NCI-H2107 treated with DMSO at 0.1 percent for 48 hours (cell line): Measurements from ENCODE around the gene TRAPPC3L.

Experiments
- DNase-seq: peaks from one replicate; lab custom pipeline; 2025; ENCODE audit not compliant: unreplicated experiment; lab: John Stamatoyannopoulos, UW

Gene TRAPPC3L

DNA sequence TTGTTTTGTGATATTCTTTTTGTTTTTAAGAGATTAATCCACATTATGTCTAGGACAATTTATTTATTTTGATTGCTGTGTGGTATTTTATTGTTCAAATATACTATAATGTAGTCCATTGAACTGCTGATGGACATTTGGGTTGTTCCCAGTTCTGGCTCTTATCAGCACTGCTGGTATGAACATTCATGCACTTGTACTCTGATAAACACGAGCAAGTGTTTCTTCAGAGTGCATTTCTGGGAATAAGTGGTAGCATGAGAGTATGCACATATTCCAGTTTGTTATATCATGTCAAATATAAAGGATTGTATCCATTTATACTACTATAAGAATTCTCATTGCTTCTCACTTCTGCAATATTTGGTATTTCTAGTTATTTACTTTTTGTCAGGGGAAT, 77.2 kb downstream of the TRAPPC3L start:
- DNase-seq: no peak

DNA sequence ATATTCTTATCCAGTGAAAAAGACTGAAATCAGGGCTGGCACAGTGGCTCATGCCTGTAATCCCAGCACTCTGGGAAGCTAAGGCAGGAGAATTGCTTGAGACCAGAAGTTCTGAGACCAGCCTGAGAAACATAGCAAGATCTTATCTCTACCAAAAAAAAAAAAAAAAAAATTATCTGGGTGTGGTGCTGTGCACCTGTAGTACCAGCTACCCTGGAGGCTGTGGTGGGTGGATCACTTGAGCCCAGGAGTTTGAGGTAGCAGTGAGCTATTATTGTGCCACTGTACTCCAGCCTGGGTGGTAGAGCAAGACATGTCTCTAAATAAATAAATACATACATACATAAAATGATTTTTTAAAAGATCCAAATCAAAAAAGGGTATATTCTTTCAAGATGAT, 78.0 kb downstream of the TRAPPC3L start:
- DNase-seq: no peak

DNA sequence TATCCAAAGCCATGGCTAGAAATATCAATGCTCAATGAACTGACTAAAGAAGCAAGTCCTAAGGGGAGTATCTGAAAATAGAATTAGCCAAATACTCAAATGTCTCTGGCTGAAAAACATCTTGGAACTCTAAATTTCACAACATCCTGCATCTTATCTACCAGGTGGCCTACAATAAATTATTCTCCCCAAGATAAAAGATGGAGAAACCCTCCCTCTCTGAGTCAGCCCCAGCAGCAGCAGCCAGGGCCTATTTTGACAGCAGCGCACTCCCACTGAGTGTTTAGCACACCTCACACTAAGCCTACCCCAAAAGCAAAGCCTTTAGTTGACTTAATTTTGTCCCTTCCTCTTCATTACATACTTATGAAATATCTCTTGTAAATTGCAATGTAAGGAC, 78.4 kb downstream of the TRAPPC3L start:
- DNase-seq: no peak

DNA sequence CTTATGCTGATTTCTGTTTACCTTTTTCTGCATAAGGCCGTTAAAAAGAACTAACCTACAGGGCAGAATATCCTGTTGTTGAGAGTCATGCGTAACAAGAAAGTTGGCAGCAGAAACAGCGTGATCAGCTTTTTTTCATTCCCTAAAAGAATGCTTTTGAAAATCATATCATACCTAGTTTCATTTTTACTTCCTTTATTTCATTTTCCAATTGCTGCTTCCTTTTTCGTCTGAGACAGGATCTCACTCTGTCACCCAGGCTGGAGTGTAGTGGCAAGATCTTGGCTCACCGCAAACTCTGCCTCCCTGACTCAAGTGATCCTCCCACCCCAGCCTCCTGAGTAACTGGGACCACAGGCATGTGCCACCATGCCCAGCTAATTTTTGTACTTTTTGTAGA, 80.2 kb downstream of the TRAPPC3L start:
- no peak for DNase-seq

DNA sequence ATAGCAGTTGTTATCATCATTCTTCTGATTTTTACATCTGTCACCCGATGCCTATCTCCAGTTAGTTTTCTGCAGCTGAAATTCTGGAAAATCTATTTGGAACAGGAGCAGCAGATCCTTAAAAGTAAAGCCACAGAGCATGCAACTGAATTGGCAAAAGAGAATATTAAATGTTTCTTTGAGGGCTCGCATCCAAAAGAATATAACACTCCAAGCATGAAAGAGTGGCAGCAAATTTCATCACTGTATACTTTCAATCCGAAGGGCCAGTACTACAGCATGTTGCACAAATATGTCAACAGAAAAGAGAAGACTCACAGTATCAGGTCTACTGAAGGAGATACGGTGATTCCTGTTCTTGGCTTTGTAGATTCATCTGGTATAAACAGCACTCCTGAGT, 82.2 kb downstream of the TRAPPC3L start:
- no peak for DNase-seq

DNA sequence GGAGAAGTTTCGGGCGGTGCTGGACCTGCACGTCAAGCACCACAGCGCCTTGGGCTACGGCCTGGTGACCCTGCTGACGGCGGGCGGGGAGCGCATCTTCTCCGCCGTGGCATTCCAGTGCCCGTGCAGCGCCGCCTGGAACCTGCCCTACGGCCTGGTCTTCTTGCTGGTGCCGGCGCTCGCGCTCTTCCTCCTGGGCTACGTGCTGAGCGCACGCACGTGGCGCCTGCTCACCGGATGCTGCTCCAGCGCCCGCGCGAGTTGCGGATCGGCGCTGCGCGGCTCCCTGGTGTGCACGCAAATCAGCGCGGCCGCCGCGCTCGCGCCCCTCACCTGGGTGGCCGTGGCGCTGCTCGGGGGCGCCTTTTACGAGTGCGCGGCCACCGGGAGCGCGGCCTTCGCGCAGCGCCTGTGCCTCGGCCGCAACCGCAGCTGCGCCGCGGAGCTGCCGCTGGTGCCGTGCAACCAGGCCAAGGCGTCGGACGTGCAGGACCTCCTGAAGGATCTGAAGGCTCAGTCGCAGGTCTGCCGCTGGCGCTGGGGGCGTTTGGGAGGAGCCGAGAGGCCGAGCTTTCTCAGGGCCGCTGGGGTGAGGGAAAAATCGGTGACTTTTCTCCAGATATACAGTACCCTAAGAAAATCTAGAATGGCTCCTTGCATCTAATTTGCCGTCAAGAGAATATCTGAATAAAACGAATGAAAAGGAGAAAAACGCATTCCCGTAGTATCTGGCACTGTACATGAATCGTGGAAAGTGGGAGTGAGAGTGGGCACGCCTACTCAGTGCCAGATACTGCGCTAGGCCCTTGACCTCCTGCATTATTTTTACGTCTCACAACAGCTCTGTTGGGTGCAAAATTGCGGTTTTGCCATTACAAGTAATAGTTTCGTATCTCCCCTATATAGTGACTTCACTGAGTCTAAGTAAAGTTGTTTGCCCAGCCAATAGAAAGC, 83.3 kb downstream of the TRAPPC3L start:
- DNase-seq: no peak

DNA sequence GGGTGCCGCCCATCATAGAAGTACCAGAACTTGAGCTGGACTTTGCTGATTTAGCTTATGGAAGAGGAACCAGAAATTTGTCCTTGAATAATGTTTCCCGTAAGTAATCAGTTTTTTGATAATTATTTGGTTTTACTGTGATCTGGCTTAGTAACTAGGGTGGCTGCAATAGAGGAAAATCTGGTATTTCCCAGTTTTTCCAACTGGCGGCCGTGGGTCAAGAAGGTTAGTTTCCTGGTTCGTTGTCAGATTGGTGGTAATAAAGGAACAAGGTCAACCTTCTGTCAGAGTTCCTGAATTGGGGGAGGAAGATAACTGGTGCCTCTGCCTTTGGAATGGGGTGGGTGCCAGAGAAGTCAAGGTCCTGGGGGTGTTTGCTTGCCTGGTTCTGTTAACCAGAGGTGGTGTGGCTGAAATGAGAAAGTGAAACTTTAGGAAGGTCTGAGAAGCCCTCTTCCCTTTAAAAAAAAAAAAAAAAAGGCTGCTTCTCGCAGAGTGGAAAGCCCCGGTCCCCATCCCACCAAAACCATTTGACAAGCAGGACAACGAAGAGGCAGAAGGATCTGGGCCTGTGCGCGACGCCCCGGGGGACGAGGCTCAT, 84.1 kb downstream of the TRAPPC3L start, which contains the start of gene CALHM6:
Gene CALHM6 (plus strand): TSS at position 45 of the 601 bp plus-strand sequence. CDS start 555 bp downstream, at position 600.
- no peak for DNase-seq

DNA sequence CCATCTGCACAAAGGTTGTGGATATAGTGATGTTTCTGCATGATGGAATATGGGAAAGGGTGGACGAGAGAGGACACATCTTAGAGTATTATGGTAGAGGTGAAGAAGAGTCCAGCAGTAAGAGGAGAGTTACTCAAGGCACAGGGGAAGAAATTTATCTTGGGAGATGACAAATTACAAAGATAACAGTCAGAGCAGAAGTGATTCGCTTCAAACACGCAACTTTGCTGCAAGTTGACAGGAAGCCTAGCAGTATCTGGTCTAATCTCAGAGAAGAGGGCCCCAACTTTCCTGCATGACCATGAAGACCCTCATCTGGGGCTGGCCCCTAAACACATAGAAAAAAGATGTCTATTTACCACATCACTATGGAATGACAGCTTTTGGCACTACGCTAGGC, 85.6 kb downstream of the TRAPPC3L start:
- DNase-seq: no peak

DNA sequence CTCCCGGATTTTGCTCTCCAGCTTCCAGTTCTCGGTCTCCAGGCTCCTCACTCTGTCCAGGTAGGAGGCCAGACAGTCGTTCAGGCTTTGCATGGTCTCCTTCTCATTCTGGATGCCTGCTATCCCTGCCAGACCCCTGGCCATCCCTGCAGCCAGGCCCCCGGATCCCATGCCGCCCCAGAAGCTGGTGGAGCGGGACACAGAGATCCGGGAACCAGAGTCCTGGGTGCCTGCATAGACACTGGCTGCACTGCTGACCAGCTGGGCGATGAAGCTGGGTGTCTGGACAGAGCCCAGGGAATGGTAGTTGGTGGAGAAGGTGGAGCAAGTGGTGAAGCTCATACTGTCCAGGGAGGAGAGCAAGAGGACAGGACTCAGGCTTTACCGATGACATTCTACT, 87.2 kb downstream of the TRAPPC3L start:
- no peak for DNase-seq

DNA sequence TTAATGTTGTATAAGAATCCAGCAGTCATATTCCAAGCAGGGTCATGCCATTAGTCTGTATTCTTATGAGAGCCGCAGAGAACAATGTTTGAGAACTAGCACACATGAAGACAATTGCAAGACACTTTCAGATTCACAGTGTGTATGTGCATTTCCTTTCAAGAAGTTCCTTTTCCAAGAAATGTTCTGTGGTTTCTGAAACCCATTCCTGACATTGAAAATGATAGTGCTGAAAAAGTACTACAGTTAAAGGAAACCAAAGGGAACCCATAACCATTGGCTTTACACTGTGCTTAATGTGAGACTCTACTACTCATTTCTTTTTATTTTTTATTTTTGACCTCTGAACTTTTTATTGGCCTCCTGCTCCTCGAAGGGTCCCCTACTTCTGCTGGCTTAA, 88.6 kb downstream of the TRAPPC3L start:
- no peak for DNase-seq

DNA sequence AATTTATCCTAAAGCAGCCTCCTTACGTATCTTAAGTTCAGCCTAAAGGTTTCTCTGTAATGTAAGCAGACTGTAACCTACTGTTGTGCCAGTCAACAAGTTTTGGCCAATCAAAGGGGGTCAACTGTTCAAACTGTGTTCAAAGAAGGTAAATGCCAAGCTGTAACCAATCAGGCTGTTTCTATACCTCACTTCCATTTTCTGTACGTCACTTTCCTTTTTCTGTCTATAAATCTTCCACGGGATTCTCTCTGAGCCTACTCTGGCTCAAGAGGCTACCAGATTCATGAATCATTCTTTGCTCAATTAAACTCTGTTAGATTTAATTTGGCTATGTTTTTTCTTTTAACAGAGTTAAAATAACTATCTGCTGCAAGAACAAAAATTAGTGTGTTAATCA, 89.4 kb downstream of the TRAPPC3L start:
- no peak for DNase-seq

DNA sequence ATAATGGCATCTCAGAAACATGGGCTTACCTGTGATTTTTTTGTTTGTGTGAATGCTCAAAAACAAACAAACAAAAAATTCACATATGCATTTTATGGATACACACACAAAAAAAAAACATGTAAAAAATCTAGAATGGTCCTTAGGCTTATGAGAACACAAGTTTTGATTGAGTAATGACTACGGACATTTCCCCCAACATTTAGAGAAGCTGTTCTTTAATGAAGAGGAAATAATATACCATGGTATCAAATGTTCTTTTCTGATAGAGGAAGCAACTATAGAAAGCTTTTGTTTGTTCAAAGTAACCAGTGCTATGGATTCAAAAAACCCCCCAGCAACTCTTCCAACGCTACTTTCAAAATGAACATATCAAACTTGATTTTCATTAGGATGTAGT, 93.0 kb downstream of the TRAPPC3L start:
- no peak for DNase-seq

DNA sequence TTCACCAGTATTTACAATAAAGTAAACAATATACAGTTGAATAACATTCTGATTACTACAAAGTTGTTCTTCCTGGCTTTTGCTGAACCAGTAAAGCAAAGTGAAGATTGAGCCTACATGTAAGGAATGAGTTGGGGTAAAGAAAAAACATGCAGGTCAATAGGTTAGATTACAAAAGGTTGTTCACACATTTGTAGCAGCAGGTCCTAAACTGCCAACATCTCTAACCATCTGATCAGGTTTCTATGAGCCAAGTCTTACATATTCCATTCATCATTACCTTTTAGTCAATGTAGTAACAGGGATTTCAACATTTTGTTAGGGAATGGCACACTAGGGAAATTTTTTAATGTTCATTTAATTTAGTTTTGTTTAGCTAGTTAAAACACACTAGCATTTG, 93.6 kb downstream of the TRAPPC3L start:
- DNase-seq: no peak

DNA sequence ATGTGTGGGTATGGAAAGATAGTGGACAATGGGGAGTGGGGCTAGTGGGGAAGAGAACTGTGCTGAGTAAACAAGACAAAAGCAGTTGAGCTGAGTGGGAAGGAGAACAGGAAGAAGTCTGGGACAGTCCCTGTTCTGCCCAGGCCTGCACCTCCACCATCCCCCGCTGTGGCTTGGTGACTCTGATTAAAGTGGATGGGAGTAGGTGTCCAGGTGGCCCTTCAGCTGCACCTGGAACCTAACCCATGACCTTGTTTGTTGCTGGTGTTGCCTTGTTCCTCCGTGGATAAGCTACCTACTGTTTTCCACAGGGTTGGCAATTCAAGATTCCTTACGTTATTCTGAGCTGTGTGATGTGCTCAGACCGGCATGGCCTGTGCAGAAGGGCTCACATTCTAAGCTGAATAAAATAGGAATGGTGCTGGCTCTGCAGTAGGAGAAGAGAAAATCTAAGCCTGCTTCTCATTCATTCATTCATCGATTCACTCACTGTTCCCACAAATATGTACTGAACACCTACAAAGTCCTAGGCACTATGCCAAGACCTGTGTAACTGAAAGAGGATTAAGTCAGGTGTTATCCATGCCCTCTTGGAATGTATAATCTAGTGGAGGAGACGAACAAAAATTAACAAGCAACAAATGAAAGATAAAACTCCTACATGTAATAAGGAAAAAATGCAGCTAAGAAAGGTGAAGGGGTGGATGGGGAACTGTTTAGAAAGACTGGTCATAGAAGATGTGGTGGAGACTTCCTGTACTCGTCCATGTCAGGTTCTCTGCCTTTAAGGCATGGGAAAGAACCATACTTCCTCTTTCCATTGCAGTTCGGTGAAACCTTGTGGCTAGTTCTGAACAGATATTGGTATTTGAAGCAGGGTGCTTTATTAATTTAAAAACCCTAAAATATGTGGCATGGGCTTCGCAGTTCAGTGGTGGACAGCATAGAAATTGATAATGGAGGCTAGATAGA, 94.4 kb downstream of the TRAPPC3L start:
- no peak for DNase-seq

DNA sequence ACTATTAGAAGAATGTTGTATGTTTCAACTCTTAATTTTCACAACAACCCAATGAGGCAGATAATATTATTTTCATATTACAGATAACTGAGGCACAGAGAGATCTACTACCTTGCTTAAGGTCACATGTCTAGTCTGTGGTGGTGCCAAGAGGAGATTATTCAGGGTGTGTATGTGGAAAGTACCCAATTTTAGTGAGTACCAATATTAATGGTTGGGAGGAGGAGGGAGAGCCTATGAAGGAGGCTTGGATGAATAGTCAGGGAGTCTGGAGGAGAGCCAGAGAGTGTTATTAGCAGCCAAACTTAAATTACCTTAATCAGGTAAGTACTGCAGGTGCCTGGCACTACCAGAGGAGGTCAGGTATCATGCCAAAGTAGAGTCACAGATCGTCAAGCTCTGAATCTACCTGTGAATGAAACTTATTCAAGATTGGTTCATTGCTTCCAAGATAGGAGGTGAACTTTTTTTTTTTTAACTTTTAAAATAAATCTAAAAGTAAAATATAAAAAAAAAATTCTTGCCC, 95.2 kb downstream of the TRAPPC3L start:
- DNase-seq: peak; percentile 11

DNA sequence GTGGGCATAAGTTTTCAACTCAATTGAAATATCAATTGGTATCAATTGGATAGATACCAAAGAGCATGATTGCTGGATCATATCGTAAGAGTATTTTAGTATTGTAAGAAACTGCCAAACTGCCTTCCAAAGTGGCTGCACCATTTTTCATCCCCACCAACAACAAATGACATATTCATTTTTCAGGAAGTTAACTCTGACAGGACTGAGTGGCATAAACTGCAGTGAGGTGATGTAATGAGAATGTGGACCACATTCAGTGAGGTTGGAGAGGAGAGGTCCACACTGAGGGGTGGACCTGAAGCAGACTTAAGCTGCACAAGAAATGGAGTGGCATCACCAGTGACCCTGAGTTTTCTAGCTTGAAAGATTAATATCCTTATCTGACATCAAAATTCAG, 95.9 kb downstream of the TRAPPC3L start:
- no peak for DNase-seq

DNA sequence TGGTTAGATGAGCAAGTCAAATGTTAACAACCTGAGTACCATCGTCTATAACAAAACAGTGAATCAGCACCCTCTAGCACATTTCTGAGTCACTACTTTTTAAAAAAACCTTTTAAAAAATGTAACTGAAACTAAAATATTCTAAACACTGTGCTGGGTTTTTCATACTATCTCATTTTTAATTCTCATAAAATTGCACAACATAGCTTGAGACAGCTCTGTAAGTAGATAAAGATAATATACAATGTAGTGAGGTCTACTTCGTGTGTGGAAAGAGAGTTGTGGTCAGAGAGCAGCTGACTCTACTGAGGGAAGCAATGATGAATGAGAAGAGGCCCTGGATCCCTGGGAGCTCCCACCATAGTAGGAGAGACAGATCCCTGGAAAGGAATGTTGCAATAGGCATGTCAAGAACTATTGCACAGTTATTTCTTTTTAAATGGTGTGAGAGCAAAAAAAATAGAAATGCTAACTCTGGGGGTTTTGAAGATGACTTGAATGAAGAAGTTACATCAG, 97.9 kb downstream of the TRAPPC3L start:
- DNase-seq: no peak

DNA sequence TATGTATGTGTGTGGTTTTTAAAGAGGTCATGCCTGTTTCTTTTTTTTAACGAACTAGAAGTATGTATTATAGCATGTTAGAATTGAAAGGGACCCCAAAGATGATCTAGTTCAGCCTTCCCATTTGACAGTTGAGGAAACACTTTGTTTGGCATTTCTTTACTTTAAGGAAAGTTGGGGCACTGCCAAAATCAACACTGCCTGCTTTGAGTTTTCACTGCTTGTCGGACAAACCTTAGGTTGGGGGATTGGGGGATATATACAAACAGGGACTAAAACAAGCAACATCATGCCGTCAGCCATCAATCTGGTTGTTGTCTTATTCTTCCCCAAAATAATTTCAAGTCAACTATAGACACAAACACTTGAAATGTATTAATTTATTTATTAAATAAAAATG, 98.4 kb downstream of the TRAPPC3L start:
- DNase-seq: no peak

DNA sequence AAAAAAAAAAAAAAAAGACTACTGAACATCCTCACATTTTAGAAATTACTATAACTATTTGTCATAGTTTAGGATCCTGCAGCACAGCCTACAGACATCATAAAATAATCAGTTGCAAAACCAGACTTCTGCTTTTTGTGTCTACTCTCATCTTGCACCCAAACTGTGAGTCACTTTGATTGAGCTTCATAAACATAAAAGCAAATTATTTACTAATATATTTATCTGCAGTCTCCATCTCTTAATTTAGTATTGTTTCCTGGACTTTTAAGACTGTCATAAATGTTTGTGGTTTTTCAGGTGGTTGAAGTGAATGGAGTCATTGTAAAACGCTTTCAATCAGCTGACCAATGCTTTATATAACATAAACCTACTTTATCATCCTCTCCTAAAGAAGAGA, 99.1 kb downstream of the TRAPPC3L start:
- no peak for DNase-seq

DNA sequence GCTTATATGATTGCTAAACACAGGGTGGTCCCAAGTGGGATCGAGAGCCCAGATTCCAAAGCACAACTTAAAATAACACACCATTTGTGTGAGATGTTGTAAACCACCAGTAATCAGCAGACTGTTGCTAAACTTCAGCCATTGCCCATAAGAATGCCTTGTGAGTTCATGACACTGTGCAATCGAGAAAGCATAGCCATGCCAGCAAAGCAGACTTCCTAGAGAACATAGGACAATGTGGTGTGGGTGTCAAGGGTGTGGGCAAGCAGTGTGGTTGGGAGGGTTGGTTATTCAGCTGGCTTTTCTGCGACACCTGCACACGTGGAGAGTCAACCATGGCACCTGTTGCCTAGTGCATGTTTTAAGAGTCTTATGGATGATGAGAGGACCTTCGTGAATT, 100.4 kb downstream of the TRAPPC3L start:
- no peak for DNase-seq
